ENCODE results near the gene SLC39A8.

- TF ChIP-seq, protein P1, sequence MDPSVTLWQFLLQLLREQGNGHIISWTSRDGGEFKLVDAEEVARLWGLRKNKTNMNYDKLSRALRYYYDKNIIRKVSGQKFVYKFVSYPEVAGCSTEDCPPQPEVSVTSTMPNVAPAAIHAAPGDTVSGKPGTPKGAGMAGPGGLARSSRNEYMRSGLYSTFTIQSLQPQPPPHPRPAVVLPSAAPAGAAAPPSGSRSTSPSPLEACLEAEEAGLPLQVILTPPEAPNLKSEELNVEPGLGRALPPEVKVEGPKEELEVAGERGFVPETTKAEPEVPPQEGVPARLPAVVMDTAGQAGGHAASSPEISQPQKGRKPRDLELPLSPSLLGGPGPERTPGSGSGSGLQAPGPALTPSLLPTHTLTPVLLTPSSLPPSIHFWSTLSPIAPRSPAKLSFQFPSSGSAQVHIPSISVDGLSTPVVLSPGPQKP (IDR thresholded peaks at IDR 0.05; ENCODE audit: low read depth, low read length): no peak
- no peak for TF ChIP-seq RAD21 (conservative IDR thresholded peaks at IDR 0.05 in 1 of 2, IDR thresholded peaks at IDR 0.05 in 1 of 2)
- TF ChIP-seq, protein P2, sequence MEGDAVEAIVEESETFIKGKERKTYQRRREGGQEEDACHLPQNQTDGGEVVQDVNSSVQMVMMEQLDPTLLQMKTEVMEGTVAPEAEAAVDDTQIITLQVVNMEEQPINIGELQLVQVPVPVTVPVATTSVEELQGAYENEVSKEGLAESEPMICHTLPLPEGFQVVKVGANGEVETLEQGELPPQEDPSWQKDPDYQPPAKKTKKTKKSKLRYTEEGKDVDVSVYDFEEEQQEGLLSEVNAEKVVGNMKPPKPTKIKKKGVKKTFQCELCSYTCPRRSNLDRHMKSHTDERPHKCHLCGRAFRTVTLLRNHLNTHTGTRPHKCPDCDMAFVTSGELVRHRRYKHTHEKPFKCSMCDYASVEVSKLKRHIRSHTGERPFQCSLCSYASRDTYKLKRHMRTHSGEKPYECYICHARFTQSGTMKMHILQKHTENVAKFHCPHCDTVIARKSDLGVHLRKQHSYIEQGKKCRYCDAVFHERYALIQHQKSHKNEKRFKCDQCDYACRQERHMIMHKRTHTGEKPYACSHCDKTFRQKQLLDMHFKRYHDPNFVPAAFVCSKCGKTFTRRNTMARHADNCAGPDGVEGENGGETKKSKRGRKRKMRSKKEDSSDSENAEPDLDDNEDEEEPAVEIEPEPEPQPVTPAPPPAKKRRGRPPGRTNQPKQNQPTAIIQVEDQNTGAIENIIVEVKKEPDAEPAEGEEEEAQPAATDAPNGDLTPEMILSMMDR (IDR thresholded peaks at IDR 0.05): no peak
- TF ChIP-seq SREBF2 (IDR thresholded peaks at IDR 0.05): no peak
- TF ChIP-seq SMC3 (IDR thresholded peaks at IDR 0.05): no peak
- TF ChIP-seq BCL3 (IDR thresholded peaks at IDR 0.05): no peak
- no peak for TF ChIP-seq CEBPB (IDR thresholded peaks at IDR 0.05)
- TF ChIP-seq POLR2A (IDR thresholded peaks at IDR 0.05; ENCODE audit: low read length): no peak
- TF ChIP-seq RFX5 (IDR thresholded peaks at IDR 0.05): no peak
- TF ChIP-seq, protein P3, sequence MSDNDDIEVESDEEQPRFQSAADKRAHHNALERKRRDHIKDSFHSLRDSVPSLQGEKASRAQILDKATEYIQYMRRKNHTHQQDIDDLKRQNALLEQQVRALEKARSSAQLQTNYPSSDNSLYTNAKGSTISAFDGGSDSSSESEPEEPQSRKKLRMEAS (IDR thresholded peaks at IDR 0.05): no peak
- no peak for TF ChIP-seq MYC (IDR thresholded peaks at IDR 0.05; ENCODE audit: borderline replicate concordance, low read length)
- no peak for TF ChIP-seq FOSL2 (IDR thresholded peaks at IDR 0.05)
- no peak for TF ChIP-seq FOSL2 (CRISPR knock-in tag; IDR thresholded peaks at IDR 0.05)
Observed at GRCh38 chr4:102326951-102327350, 18.3 kb downstream of the SLC39A8 start.
